Measurements from ENCODE around the gene MED13L. TPM values are rescaled to one million over a fixed set of nuclear protein-coding genes. Genes with fewer than 3 reads are reported as not detected.
A peak's percentile ranks its signal among the peaks of the same experiment; 100 is the strongest.

Gene MED13L
- total RNA-seq, 4 donors from 2014 or later, result 168 to 349 (median 246) TPM

DNA sequence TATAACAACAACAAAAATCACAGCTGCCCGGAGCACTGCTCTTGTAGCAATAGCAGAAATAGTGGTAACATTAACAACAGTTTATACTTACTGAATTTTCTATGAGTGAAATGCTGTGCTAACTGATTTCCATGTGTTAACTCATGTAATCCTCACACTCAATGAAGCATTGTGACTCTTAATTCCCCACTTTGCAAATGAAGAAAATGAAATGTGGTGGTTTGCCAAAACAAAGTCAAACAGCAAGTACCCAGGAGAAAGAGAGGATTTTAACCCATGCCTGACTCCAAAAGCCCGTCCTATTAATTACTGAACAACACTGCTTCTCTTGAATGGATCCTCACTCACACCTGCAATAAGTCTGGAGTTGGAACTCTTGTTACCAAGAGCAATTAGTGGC, 123.5 kb downstream of the MED13L start:
- WGBS, 2 donors, result 60 to 62% methylated on average over 2 of the region's 2 CpGs
- no peak for TF ChIP-seq POLR2A (IDR thresholded peaks at IDR 0.05)
- no peak overlapping the region for H3K27ac ChIP-seq
- intact Hi-C loops (cut with DNase I), result no loop called here
- H3K4me1 ChIP-seq, result peaks cover 52 to 63% of the 10 kb centered on the region in 2 donors
- H3K36me3 ChIP-seq, result no peaks in the 10 kb centered on the region
- DNase-seq, result no peak
- no peaks in the 10 kb centered on the region for H3K9me3 ChIP-seq
- H3K4me3 ChIP-seq (replicated peaks in 1 of 3), result no peak overlapping the region
- H3K27me3 ChIP-seq, result no peaks in the 10 kb centered on the region

GRCh38 chr12:116153113-116153512, 124.4 kb downstream of the MED13L start:
- Histone ChIP-seq H3K4me1 (peaks cover 53 to 59% of the 10 kb centered on the region in 2 donors), H3K4me3 (replicated peaks in 1 of 3) (no peak overlapping the region), H3K9me3 (no peaks in the 10 kb centered on the region), H3K27me3 (no peaks in the 10 kb centered on the region), H3K27ac (no peak overlapping the region), H3K36me3 (no peaks in the 10 kb centered on the region)
- no peak for TF ChIP-seq CTCF (IDR thresholded peaks at IDR 0.05)
- TF ChIP-seq POLR2A (IDR thresholded peaks at IDR 0.05), result no peak
- intact Hi-C loops (cut with DNase I), result no loop called here
- DNase-seq, result no peak

- intact Hi-C loops (cut with DNase I), result no loop called here
- TF ChIP-seq POLR2A (IDR thresholded peaks at IDR 0.05), result no peak
- TF ChIP-seq CTCF (IDR thresholded peaks at IDR 0.05), result no peak
- H3K27ac ChIP-seq, result no peak overlapping the region
- no peak for DNase-seq
- H3K9me3 ChIP-seq, result no peaks in the 10 kb centered on the region
- no peaks in the 10 kb centered on the region for H3K27me3 ChIP-seq
- no peak overlapping the region for H3K4me3 ChIP-seq (replicated peaks in 1 of 3)
- 62 to 69% methylated on average over 4 of the region's 4 CpGs for WGBS, 2 donors
- peaks cover 47 to 50% of the 10 kb centered on the region in 2 donors for H3K4me1 ChIP-seq
- no peaks in the 10 kb centered on the region for H3K36me3 ChIP-seq
These were observed 125.2 kb downstream of the MED13L start for GRCh38 chr12:116152268-116152667.

GRCh38 chr12:116150452-116150851, 127.0 kb downstream of the MED13L start:
- intact Hi-C loops (cut with DNase I), result no loop called here
- Histone ChIP-seq H3K4me1 (peaks cover 47 to 50% of the 10 kb centered on the region in 2 donors), H3K9me3 (no peaks in the 10 kb centered on the region), H3K36me3 (no peaks in the 10 kb centered on the region), H3K27ac (no peak overlapping the region), H3K4me3 (replicated peaks in 1 of 3) (no peak overlapping the region), H3K27me3 (no peaks in the 10 kb centered on the region)
- DNase-seq, result no peak
- no peak for TF ChIP-seq POLR2A (IDR thresholded peaks at IDR 0.05)
- no peak for TF ChIP-seq CTCF (IDR thresholded peaks at IDR 0.05)
- 80 to 82% methylated on average over 5 of the region's 5 CpGs for WGBS, 2 donors

- 49 to 63% methylated on average over 4 of the region's 4 CpGs for WGBS, 2 donors
- H3K9me3 ChIP-seq, result no peaks in the 10 kb centered on the region
- peak; percentile 25 to 29 for DNase-seq
- no peaks in the 10 kb centered on the region for H3K27me3 ChIP-seq
- no peak overlapping the region for H3K27ac ChIP-seq
- TF ChIP-seq POLR2A (IDR thresholded peaks at IDR 0.05) (no peak), CTCF (IDR thresholded peaks at IDR 0.05) (no peak)
- no peak overlapping the region for H3K4me3 ChIP-seq (replicated peaks in 1 of 3)
- H3K4me1 ChIP-seq, result peaks cover 46 to 49% of the 10 kb centered on the region in 2 donors
- intact Hi-C loops (cut with DNase I), result no loop called here
- no peaks in the 10 kb centered on the region for H3K36me3 ChIP-seq
These were observed 127.5 kb downstream of the MED13L start for GRCh38 chr12:116150001-116150400.

DNA sequence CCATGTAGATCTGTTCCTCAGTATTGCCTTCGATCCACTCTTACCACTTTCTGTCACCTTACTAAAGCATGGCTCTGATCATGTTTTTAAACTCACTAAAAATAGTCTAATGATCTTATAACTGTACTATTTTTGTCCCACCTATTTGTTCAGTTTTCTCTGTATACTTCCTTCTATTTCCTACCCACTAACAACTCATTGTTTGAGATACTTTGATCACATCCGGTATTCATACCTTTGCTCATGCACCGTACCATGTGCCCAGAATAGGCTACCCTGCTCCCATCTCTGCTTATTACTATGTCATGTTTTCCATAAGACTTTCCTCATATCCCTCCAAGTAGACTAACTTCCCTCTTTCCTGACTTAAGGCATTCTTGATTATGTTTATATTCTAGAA, 128.6 kb downstream of the MED13L start:
- intact Hi-C loops (cut with DNase I), result no loop called here
- H3K9me3 ChIP-seq, result no peaks in the 10 kb centered on the region
- TF ChIP-seq CTCF (IDR thresholded peaks at IDR 0.05) (no peak), POLR2A (IDR thresholded peaks at IDR 0.05) (no peak)
- 74 to 77% methylated on average over 3 of the region's 3 CpGs for WGBS, 2 donors
- no peak for DNase-seq
- peaks cover 35 to 48% of the 10 kb centered on the region in 2 donors for H3K4me1 ChIP-seq
- no peaks in the 10 kb centered on the region for H3K36me3 ChIP-seq
- H3K27ac ChIP-seq, result no peak overlapping the region
- no peak overlapping the region for H3K4me3 ChIP-seq (replicated peaks in 1 of 3)
- H3K27me3 ChIP-seq, result no peaks in the 10 kb centered on the region

Data from thyroid gland (tissue), 4 donors.